Globus pallidus (tissue), 1 donor: ENCODE data around the gene TNPO3.
A peak's percentile ranks its signal among the peaks of the same experiment; 100 is the strongest.

Experiments
- DNase-seq: peaks from one replicate; pipeline ENCODE4 v3.0.0-alpha.2; 2015; ENCODE audit warnings: low spot score

TNPO3 gene

GRCh38 chr7:128939075-128939860, 115.6 kb downstream of the TNPO3 start:
- DNase-seq = peak; percentile 36

- DNase-seq = peak; percentile 11
These were observed 116.3 kb downstream of the TNPO3 start for GRCh38 chr7:128938544-128939074.

- peak; percentile 18 for DNase-seq
These were observed 117.0 kb downstream of the TNPO3 start, which contains the start of gene IRF5 for GRCh38 chr7:128937647-128938543. Gene IRF5 (plus strand): TSS chr7:128937927. CDS start chr7:128942082, 4,155 bp downstream.

GRCh38 chr7:128937271-128937646, 117.7 kb downstream of the TNPO3 start:
- no peak for DNase-seq

GRCh38 chr7:128936798-128937197, 118.1 kb downstream of the TNPO3 start:
- DNase-seq = no peak

- no peak for DNase-seq
These were observed 119.6 kb downstream of the TNPO3 start for GRCh38 chr7:128935342-128935730.

- peak; percentile 38 for DNase-seq
These were observed 120.3 kb downstream of the TNPO3 start for GRCh38 chr7:128934361-128935341.

GRCh38 chr7:128933180-128933891, 121.6 kb downstream of the TNPO3 start:
- peak; percentile 56 for DNase-seq

GRCh38 chr7:128932862-128933179, 122.1 kb downstream of the TNPO3 start:
- no peak for DNase-seq

- DNase-seq = no peak
These were observed 122.7 kb downstream of the TNPO3 start for GRCh38 chr7:128931965-128932861.

- DNase-seq = no peak
These were observed 123.6 kb downstream of the TNPO3 start for GRCh38 chr7:128931190-128931798.

GRCh38 chr7:128928882-128929788, 125.8 kb downstream of the TNPO3 start:
- no peak for DNase-seq

GRCh38 chr7:128928159-128928813, 126.6 kb downstream of the TNPO3 start:
- DNase-seq = no peak

- no peak for DNase-seq
These were observed 130.0 kb downstream of the TNPO3 start for GRCh38 chr7:128924707-128925588.

GRCh38 chr7:128923411-128923800, 131.5 kb downstream of the TNPO3 start:
- DNase-seq = no peak

GRCh38 chr7:128922496-128923410, 132.2 kb downstream of the TNPO3 start:
- no peak for DNase-seq
